ENCODE results near the gene ALOXE3.
A peak's percentile ranks its signal among the peaks of the same experiment; 100 is the strongest.

The ALOXE3 gene

DNA sequence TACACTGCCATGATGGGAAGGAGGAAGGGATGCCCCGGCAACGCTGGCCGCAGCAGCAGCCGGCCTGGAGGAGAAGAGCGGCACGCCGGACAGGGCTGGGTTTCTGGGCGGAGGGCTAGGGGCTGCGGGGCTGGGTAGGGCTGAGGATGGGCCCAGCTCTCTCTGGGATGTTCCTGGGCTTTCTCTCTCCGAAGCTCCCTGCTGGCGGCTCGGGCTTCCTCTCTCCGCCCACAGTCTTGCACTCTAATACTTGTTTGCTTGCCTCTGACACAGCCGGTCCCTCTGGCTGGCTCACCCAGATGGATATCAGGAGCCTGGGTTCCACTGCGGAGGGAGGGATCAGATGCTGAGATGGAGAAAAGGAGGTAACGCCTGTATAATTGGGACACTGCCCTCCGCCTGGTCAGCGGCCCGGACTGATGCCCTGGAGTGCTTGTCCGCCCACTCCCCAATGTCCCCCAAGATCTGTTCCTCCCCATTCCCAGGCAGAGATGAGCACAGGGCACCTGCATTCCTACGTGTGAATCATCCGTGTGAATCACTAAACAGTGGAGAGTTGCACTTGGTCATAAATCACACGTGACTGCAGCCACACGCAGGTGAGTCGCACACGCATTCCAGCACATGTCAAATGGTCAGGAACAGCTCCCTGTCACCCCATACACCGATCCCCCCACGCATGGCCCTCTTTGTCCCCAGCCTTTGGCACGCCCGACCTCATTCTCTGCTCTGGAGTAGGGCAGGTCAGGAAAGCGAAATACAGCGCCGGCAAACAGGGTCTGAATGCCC lies at the start of gene ALOXE3:
Gene ALOXE3, minus strand, starts transcription at position 535 of the 789 bp plus-strand sequence. Its CDS starts 524 bp downstream, at position 11.
- DNase-seq (ENCODE audit: low spot score) = peak; percentile 67

DNA sequence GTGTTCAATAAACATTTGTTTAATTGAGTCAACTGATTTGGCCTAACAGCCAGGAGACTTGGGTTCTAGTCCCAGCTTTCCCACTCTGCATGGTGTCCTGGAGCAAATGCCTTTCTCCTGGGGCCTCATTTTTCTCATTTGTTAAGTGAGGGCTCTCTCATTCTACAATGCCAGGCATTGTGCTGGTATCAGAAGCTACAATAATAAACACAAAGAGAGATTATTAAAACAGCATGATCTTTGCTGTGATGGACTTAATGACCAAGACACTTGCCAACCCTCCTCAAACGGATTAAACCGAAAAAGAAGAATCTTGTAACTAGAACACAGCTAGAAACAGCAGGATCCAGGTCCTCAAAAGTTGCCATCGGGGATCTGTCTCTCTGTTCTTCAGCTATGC lies 49.2 kb upstream of the ALOXE3 start:
- no peak for DNase-seq (ENCODE audit: low spot score)

DNA sequence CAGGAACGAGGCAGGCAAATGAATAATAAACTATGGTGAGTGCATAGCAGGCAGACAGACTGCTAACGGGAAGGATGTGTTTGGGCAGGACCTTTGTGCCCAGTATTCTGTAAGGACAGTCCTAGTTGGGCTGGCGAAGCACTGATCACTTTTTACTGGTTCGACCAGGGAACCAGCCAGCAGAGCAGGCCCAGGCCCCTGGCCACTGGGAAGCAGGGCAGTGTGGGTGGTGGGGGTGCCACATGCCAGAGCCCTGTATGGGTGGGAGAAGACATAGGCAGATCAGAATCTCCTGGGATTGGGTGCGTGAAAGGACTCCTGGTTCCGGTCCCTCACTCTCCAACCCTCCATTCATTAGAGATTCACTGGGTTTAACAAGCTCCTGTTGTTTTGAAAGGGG lies 48.4 kb upstream of the ALOXE3 start:
- DNase-seq (ENCODE audit: low spot score) = no peak

DNA sequence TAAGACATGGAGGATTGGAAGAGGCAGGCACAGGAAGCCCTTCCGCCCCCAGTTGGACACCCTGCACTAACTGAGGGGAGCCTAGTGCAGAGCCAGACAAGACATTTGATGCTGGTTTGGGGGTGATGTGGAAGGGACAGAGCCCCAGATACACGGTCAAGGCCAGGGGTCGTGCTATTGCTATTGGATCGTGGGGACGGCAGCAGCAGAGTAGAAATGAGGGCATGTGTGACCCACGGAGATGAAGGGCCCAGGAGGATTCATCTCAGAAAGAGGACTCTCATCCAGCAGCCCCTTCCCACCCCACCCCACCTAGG lies 46.5 kb upstream of the ALOXE3 start:
- DNase-seq (ENCODE audit: low spot score) = no peak

DNA sequence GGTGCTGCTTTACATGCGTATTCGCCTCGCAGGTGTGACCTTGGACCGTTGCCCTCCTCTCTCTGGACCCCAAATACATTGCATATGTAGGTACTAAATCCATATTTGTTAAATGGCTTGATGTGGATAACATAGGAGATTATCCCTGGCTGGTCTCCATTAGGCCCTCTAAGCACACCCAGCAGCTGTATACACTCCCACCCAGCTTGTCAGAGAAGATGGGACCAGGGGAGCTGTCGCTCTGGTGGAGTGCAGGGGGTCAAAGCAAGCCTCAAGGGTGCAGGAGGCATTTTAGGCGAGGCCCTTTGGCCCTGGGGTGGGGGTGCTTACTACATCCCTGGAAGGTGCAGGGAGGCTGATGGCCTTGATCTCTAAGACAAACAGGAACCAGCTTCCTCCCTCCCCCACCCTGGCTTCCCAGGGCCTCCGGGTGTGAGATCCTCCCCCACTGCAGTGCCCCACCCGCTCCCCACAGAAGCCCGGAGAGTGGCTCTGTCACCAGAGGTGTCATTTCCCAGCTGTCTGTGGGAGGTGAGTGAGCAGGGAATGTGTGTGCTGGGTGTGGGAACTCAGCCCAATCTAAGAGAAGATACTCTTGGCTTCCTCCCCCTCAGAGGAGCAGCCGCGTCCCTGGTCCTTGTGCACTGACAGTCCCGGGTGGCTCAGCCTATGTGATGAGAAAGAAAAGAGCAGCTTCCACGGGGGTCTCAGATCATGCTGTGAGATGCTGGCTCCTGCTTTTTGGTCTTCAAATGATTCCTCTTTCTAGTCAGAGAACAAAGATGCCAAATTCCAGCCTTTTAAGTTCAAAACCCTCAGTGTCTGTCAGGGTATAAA lies 45.9 kb upstream of the ALOXE3 start:
- DNase-seq (ENCODE audit: low spot score) = peak; percentile 55

DNA sequence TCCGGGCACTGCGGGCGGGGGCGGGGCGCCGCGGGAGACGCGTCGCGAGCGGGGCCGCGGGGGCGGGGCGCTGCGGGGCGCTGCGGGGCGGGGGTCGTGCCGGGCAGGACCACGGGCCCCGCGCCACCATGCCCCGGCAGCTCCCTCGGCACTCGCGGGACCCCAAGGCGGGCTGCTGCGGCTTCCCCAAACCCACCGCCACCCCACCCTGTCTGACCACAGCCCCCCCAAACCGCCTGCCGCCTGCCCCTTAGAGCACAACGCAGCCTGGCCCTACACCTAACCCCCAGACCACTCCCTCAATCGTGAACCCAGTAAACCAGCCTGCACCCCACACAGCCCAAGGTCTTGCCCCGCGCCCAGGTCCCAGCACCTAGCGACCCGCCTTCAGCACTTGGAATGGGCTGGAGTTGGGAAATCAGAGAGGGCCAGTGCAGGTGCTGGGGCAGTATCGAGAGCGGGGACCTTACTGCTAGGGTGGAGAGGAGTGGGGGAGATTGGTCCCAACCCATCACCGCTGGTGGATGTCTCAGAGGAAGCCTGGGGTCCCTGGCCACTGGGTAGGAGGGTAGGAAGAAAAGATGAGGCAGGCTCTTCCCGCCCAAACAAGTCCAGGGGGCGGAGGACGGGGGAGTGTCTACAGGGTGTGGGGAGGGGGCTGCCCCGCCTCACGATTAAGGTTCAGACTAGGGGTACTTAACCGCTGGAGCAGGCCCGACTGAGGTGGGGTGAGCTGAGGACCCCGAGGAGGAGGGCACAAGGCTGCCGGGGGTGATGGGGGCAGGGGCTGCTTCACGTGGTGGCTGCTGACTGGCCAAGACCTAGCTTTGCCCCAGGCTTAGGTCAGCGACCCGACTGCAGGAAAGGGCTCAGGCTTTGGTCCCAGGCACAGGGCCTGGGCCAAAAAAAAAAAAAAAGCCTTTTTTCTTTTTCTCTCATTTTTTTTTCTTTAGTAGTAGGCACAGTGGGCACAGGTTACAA lies 45.0 kb upstream of the ALOXE3 start:
- DNase-seq (ENCODE audit: low spot score) = no peak

DNA sequence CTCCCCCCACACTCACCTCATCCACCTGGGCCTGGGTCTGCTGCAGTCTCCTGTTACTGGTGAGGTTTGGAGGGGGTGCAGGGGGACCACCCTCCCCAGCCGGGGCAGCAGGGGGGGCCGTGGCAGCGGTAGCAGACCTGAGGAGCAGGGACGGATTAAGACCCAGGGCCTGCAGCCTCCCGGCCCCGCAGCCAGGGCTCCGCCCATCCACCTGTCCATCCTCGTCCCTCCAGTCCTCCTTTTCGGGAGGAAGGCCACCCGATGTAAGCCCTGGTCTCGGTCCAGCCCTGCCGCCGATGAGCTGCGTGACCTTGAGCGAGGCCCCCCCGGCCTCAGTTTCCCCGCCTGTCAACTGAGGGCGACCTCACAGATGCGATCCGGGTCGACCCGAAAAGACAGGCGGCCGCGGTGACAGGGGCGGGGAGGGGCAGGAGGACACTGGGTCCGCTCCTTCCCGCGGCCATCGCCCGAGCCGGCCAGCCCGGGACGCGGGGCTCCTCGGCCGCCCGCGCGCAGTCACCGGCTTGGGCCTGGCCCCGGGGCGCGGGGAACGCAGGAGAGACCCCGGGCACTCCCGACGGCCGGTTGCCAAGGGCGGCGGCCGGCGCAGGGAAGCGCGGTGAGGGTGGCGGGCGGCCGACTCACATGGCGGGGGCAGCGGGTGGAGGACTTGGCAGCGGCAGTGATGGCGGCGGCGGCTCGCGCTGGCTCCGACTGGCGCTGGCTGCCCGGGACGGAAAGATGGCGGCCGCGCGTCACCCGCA lies 44.1 kb upstream of the ALOXE3 start, which contains the start of gene VAMP2:
Gene VAMP2, minus strand, starts transcription at position 716 of the 764 bp plus-strand sequence. Its CDS starts 69 bp downstream, at position 647.
- peak; percentile 83 for DNase-seq (ENCODE audit: low spot score)

DNA sequence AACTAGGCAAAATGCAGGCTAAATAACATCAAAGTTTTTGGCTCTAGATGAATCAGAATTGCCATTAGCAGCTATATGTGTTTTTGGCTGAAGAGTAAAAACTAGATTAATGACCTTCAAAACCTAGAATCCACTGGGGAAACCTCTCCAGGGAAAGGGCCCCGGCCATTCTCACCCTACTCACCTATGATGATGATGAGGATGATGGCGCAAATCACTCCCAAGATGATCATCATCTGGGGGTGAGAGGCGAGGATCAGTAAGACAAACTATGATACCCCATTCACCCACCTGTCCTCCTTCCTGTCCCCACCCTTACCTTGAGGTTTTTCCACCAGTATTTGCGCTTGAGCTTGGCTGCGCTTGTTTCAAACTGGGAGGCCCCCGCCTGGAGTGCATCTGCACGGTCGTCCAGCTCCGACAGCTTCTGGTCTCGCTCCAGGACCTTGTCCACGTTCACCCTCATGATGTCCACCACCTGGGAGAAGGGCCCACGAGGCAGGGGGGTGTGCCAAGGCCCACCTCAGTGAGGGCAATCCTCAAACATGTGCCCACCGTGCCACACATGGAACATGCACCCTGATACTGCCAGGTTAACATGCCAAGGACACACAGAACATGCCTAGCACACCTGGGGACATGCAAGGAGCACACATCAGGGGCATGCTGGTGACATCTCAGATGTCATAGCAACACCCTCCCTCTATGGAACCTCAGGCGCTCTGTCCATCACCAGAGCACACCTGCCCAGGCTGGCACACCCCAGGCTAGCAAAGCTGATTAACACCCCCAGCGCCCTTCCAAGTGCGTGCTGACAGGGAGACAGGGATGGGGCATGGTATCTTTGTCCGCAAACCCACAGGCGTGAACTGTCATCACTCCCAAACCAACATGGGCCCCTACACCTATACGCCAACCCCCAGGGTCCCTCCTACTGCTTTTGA lies 43.2 kb upstream of the ALOXE3 start:
- DNase-seq (ENCODE audit: low spot score) = no peak

DNA sequence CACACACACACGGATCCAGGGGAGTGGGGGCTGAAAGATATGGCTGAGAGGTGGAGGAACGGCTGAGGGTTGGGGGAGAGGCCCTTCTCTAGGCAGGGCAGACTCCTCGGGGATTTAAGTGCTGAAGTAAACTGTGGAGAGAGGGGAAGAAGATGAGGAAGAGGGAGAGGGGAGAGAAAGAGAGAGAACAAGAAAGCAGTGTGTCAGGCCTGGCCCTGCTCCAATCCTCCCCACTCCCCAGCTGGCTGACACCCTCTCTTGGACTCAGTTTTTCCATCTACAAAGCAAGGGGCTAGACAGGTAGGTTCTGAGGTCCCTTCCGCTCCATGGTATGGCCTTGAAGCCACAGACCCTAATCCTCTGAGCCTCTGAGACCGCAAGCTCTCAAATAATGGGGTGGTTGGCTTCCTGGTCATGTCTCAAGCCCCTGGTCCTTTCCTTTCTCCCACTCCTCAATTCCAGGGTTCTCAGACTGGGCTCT lies 42.5 kb upstream of the ALOXE3 start:
- DNase-seq (ENCODE audit: low spot score) = no peak

DNA sequence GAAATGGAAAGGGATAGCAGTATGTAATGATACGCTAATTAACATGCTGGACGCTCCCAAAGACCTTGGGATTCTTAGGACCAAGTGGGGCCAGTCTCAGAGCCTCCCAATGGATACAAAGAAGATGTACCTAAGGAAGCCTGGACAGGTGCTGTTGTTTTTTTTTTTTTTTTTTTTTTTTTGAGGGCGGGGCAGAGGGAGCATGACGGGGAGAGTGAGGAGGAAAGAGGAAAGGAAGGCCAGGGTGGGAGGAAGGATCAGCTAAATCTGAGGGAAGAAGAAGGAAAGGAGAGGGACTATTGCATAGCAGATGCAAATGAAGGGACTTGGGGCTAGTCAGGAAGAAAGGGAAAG lies 41.9 kb upstream of the ALOXE3 start:
- DNase-seq (ENCODE audit: low spot score) = no peak

DNA sequence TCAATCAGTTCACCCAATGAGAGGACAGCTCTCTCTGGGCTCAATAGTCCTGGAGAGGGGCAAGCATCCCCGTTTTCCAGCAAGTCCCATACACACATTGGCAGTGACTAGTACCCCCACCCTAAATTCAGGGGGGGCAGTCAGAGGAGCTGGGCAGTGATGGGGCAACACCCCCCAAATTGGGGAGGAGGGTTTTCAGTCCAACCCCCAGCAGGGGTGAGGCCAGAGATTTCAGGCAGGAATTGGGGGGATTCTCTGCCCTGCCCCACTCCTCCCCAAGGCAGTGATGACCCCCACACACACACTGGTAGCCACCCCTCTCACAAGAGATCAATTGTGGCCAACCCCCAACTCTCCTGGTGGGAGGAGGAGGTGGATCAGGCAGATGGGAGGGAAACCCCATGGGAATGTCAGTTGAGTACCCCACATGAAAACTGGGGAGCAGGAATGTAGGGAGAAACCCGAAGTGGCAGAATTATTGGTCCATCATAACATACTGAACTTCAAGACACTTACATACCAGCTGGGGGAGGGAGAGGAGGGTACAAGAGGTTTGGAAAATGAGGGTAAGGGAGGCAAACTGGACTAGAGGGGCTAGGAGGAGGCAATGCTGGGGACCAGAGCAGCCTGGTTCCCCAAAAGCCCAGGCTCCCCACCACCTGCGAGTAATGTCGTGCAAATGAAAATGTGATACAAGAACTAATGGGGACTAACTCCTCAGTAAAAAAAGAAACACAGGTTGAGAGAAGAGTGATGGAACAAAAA lies 41.3 kb upstream of the ALOXE3 start:
- DNase-seq (ENCODE audit: low spot score) = no peak

DNA sequence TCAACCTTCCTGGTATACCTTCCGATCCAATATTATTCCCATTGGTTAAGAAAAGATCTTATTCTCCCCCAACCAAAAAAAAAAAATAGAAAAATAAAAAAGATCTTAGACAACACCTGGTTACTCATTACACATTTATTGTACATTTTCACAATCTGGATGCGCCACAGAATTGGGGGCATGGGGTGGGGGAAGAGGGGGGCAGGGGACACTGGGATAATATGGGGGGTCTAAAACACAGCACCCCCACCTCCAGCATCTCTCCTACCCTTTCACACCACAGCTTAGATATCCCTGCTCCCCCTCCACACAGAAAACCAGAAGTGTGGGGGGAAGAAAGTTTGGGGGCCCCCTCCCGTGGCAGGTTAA lies 40.7 kb upstream of the ALOXE3 start:
- DNase-seq (ENCODE audit: low spot score) = no peak

DNA sequence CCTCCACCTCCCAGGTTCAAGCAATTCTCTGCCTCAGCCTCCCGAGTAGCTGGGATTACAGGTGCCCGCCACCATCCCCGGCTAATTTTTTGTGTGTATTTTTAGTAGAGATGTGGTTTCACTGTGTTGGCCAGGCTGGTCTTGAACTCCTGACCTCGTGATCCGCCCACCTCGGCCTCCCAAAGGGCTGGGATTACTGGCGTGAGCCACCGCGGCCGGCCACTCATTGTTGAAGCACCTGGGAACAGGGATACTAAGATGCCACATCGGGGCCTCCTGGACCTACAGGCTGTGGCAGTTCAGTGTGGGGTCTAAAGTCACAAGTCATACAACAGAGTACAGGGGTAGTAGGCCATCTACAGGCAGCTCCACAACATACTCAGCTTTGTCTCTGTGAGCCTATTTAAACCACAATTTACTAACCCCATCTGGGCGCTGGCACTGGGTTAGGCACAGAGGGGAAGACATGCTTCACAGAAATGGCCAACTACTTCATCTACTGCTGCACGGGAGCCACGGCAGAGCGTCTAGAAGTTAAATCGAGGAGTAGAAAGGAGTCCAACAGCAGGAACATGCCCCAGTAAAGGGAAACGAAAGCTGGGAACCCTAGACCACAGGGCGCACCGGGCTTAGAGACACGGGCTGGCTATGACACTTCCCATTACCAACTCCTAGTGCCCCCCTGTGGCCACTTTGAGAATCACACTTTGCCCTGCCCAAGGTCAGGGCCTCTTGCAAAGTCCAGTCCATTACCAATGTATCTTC lies 40.1 kb upstream of the ALOXE3 start:
- peak; percentile 89 for DNase-seq (ENCODE audit: low spot score)

DNA sequence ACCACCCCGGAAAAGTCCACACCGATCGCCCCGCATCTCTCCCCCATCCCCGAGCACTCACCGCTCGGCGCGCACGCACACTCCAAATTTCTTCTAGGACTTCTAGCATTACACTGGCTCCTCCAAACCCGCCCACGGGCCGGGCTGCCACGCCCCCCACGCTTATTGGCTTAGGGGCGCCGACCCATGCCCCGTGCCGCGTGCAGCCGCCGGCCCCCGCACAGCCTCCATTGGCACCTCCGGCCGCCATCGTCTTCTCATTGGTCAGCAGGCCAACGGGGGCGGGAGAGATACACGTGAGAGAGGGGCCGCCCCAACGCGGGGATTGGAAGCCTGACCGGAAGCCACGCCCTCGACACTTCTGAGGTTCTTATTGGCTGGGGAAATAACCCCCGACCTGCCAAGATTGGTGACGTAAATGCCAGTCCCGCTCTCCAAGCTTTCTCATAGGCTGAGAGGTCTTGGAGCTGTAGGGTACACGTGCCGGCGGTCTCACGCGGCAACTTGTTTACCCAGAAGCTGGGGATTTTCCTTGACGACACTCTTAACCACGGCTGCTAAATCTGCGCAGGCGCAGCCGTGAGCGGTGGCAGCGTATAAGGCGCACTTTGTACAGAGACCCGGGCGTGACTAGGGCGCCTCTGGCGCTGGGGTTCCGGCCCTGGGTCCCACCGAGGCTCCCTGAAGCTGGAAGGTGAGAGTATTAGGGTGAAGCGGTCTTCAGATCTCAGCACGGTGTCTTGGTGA lies 38.1 kb upstream of the ALOXE3 start:
- DNase-seq (ENCODE audit: low spot score) = peak; percentile 98

DNA sequence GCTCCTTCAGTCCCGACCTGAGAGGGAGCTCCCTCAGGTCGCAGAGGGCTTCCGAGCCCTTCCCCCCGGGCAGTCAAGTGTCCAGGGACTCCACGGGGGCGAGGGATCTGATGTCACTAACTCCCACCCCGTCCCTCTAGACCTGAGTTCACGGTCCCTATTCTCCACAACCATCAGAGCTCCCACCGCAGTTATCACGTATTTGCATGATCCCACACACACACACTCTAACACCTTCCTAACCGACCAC lies 37.6 kb upstream of the ALOXE3 start:
- DNase-seq (ENCODE audit: low spot score) = no peak

DNA sequence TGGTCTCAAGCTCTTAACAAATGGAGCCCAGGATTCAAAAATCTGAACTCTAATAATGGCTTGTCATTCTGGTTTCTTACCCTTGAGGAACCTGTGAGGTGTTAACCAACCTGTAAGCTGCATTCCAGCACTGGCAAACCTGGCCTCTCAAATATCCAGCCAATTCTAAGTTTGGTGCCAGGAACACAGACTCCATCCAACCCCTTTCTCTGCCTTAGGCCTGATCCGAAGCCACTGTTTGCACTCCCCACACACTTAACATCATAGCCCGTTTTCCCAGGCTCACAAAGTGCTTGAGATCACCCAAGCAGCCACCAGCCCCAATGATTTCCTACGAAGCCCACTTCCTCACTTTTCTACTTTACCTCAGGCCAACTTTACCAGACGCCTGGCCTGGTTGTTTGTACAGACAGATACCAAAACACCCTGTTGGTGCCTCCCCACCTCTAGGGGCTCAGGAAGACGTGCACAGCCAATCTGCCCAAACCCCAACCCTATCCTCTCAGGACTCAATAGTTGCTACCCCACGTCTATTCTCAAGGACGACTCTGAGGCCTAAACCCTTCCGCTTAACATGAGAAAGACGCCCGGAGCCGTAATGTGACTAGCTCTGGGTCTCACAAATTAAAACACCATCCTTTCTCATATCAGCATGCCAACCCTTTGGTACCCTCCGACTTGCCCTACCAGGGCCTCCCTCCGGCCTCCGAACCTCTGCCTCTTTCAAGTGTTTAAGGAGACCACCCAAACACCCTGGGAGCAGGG lies 37.1 kb upstream of the ALOXE3 start:
- DNase-seq (ENCODE audit: low spot score) = no peak

DNA sequence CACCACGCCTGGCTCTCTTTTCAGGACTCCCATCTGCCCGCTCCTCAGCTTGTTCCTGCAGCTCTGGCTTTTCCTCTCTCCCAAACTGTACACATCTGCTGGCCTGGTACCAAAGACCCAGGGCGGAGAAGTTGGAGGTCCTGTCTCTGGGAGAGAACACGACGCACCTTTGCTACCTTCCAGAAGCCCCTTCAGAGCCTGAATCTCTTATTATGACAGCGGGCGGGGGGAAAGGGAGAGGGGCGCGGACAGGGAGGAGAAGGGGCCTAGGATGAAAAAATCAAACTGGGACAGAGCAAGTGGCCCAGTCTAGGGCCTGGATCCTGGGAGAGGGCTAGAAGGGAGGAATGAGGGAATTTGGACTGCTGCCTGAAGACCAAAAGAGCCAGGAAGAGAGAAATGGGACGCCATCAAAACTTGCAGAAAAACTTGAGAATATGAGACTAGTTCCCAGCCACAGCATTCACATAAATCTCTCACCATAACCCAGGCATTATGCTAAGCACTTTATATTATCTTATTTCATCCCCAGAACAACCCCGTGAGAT lies 36.4 kb upstream of the ALOXE3 start:
- no peak for DNase-seq (ENCODE audit: low spot score)
